ENCODE data around the gene FIGN. TPM values are rescaled to one million over a fixed set of nuclear protein-coding genes. Genes with fewer than 3 reads are reported as not detected.

The FIGN gene
- total RNA-seq (8.0 TPM), polyA plus RNA-seq (ENCODE audit: insufficient read depth, low read depth, low replicate concordance) (1.1 TPM)
- long read RNA-seq, donor 1, full-length matches to known transcripts, result 5 of 5 reads
- long read RNA-seq, donor 1, partial matches to known transcripts, result 0 of 5 reads
- long read RNA-seq, donor 1, other reads (novel, unspliced or antisense), result 0 of 5 reads
- long read RNA-seq, donor 2, full-length matches to known transcripts, result 3 of 3 reads
- long read RNA-seq, donor 2, partial matches to known transcripts, result 0 of 3 reads
- long read RNA-seq, donor 2, other reads (novel, unspliced or antisense), result 0 of 3 reads
- long read RNA-seq, donor 3, full-length matches to known transcripts, result 2 of 2 reads
- long read RNA-seq, donor 3, partial matches to known transcripts, result 0 of 2 reads
- long read RNA-seq, donor 3, other reads (novel, unspliced or antisense), result 0 of 2 reads
- long read RNA-seq, donor 4, result 0 reads
- long read RNA-seq, donor 5, partial matches to known transcripts, result 0 of 1 reads
- long read RNA-seq, donor 5, other reads (novel, unspliced or antisense), result 0 of 1 reads
- long read RNA-seq, donor 6, full-length matches to known transcripts, result 3 of 3 reads
- long read RNA-seq, donor 6, partial matches to known transcripts, result 0 of 3 reads
- long read RNA-seq, donor 6, other reads (novel, unspliced or antisense), result 0 of 3 reads
- long read RNA-seq, donor 7, full-length matches to known transcripts, result 1 of 2 reads
- long read RNA-seq, donor 7, partial matches to known transcripts, result 0 of 2 reads
- long read RNA-seq, donor 7, other reads (novel, unspliced or antisense), result 1 of 2 reads
- long read RNA-seq, donor 8, full-length matches to known transcripts, result 4 of 4 reads
- long read RNA-seq, donor 8, partial matches to known transcripts, result 0 of 4 reads
- long read RNA-seq, donor 8, other reads (novel, unspliced or antisense), result 0 of 4 reads
- long read RNA-seq, donor 9, full-length matches to known transcripts, result 1 of 1 reads
- long read RNA-seq, donor 9, partial matches to known transcripts, result 0 of 1 reads
- long read RNA-seq, donor 9, other reads (novel, unspliced or antisense), result 0 of 1 reads
- long read RNA-seq, donor 10, full-length matches to known transcripts, result 2 of 15 reads
- long read RNA-seq, donor 10, partial matches to known transcripts, result 13 of 15 reads
- long read RNA-seq, donor 10, other reads (novel, unspliced or antisense), result 0 of 15 reads

- Histone ChIP-seq H3K9ac (ENCODE audit: low read length in 3 of 3) (peak within 1 kb of the TSS; percentile 62 to 83 (median 74)), H3K9me3 (ENCODE audit: control insufficient read depth in 2 of 3, insufficient read depth in 1 of 3, low read length in 3 of 3) (no peaks in the 10 kb centered on the region), H3K36me3 (ENCODE audit: control insufficient read depth in 2 of 3, insufficient read depth in 3 of 3, low read length in 3 of 3) (no peaks in the 10 kb centered on the region), H3K4me1 (ENCODE audit: control insufficient read depth in 2 of 3, insufficient read depth in 2 of 3, low read depth in 1 of 3, low read length in 3 of 3) (peaks cover 0 to 3% (median 0%) of the 10 kb centered on the region in 3 donors), H3K27me3 (ENCODE audit: control insufficient read depth, insufficient read depth, low read length) (no peaks in the 10 kb centered on the region), H3K27ac (ENCODE audit: low read depth in 2 of 2, low read length in 2 of 2) (peak within 1 kb of the TSS; percentile 64 to 81), H3K4me3 (ENCODE audit: low read length in 3 of 3) (peak within 1 kb of the TSS; percentile 67 to 94 (median 94))
- DNase-seq (peak; percentile 90 to 96 (median 94)), FAIRE-seq (peak; percentile 33)
- no peak for TF ChIP-seq CTCF (IDR thresholded peaks at IDR 0.05; ENCODE audit: borderline replicate concordance, extremely low read depth, insufficient read depth)
- intact Hi-C loops (cut with DNase I), result no loop called here
These were observed at the start of gene FIGN for GRCh38 chr2:163735685-163736432. Gene FIGN, minus strand, starts transcription at chr2:163736008. Its CDS starts 1,081 bp downstream, at chr2:163734927.

- intact Hi-C loops (cut with DNase I), result no loop called here
These were observed 49.4 kb upstream of the FIGN start for GRCh38 chr2:163785162-163785561.

More at GRCh38 chr2:163785162-163785561, 49.4 kb upstream of the FIGN start:
- DNase-seq, result no peak
- H3K27ac ChIP-seq (ENCODE audit: low read depth in 2 of 2, low read length in 2 of 2), result no peak overlapping the region
- FAIRE-seq, result no peak
- no peak for TF ChIP-seq CTCF (IDR thresholded peaks at IDR 0.05; ENCODE audit: borderline replicate concordance, extremely low read depth, insufficient read depth)
- H3K27me3 ChIP-seq (ENCODE audit: control insufficient read depth, insufficient read depth, low read length), result no peaks in the 10 kb centered on the region
- H3K36me3 ChIP-seq (ENCODE audit: control insufficient read depth in 2 of 3, insufficient read depth in 3 of 3, low read length in 3 of 3), result no peaks in the 10 kb centered on the region
- no peaks in the 10 kb centered on the region for H3K4me1 ChIP-seq (ENCODE audit: control insufficient read depth in 2 of 3, insufficient read depth in 2 of 3, low read depth in 1 of 3, low read length in 3 of 3)
- no peaks in the 10 kb centered on the region for H3K9me3 ChIP-seq (ENCODE audit: control insufficient read depth in 2 of 3, insufficient read depth in 1 of 3, low read length in 3 of 3)
- H3K9ac ChIP-seq (ENCODE audit: low read length in 3 of 3), result no peak overlapping the region
- H3K4me3 ChIP-seq (ENCODE audit: low read length in 3 of 3), result no peak overlapping the region

Measured in kidney (tissue), 22 donors.